ENCODE data around the gene SLC2A4.

SLC2A4 gene

DNA sequence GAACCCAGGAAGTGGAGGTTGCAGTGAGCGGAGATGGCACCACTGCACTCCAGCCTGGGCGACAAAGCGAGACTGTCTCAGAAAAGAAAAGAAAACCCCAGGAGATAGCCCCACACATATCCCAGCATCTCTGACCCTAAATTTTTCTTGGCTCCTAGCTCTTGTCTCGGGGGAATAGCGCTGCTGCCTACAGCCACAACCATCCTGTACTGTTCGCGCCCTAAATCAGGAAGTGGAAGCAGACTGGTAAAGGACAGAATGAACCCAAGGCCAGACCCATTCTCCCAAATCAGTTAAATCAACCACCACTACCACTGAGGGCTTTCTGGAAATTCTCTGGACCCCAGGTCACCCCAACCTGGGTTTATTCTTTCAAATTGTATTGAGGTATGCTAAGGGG, 31.7 kb upstream of the SLC2A4 start:
- Histone ChIP-seq H3K4me3 (ENCODE audit: extremely low read depth, insufficient read depth, low read length, poor library complexity, severe bottlenecking) (peak overlapping the region; percentile 86), H3K9me3 (ENCODE audit: control insufficient read depth, low read length) (no peaks in the 10 kb centered on the region), H3K36me3 (ENCODE audit: control insufficient read depth, insufficient read depth, low read length) (peaks cover 41% of the 10 kb centered on the region), H3K4me1 (ENCODE audit: control insufficient read depth, insufficient read depth, low read length, poor library complexity, severe bottlenecking) (peaks cover 18% of the 10 kb centered on the region), H3K27ac (ENCODE audit: low read depth, low read length, severe bottlenecking) (no peak overlapping the region)
- 92 to 94% methylated on average over 2 to 3 of the region's 7 CpGs for WGBS, 2 experiments (ENCODE audit: insufficient coverage in 2 of 2)

DNA sequence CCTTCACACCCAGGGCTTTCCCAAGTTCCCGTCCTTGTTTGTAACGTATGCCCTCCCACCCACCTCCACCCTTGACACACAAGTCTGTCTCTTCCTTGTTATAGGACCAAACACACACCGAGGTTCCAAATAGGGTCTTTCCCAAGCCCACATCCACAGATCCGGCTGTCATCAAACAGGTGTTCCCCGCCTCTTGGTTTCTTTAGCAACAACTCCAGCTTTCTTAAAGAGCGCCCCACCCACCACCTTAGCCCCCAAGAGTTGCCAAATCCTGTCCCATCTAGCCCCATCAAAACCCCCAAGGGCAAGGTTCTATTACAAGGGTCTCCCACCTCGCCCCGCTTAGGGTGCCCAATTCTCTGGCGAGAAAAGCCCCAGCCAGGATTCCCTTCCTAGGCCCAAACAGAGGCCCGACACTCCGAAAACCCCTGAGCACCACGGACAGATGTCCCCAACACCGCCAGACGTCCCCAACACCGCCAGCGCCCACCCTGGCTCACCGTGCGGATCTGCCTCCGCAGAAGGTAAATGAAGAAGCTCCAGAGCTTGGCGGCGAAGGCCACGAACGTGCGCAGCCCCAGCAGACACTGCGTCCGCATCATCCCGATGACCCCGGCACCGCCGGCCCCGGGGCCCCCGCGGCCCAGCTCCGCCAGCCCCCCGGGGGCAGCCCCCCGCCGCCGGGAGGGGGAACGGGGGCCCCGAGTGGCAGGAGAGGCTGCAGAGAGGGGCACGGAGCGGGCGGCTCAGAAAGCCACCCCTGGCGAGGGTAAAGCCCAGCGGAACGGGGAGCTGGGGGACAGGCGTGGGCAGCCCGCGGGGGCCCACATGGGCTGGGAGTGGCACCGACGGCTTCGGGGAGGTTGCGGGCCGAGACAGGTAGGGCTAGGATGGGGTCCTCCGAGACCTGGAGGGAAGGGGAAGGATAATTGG, 30.6 kb upstream of the SLC2A4 start:
- Histone ChIP-seq H3K4me1 (ENCODE audit: control insufficient read depth, insufficient read depth, low read length, poor library complexity, severe bottlenecking) (peaks cover 18% of the 10 kb centered on the region), H3K9me3 (ENCODE audit: control insufficient read depth, low read length) (no peaks in the 10 kb centered on the region), H3K27ac (ENCODE audit: low read depth, low read length, severe bottlenecking) (peak overlapping the region; percentile 99), H3K36me3 (ENCODE audit: control insufficient read depth, insufficient read depth, low read length) (peaks cover 44% of the 10 kb centered on the region), H3K4me3 (ENCODE audit: extremely low read depth, insufficient read depth, low read length, poor library complexity, severe bottlenecking) (peak overlapping the region; percentile 86)
- 0 to 2% methylated on average over 20 to 40 of the region's 55 CpGs for WGBS, 2 experiments (ENCODE audit: insufficient coverage in 2 of 2)

- peaks cover 18% of the 10 kb centered on the region for H3K4me1 ChIP-seq (ENCODE audit: control insufficient read depth, insufficient read depth, low read length, poor library complexity, severe bottlenecking)
- peaks cover 44% of the 10 kb centered on the region for H3K36me3 ChIP-seq (ENCODE audit: control insufficient read depth, insufficient read depth, low read length)
Observed at GRCh38 chr17:7251661-7252175, 29.8 kb upstream of the SLC2A4 start, which contains the start of gene CTDNEP1. CTDNEP1 (minus strand) TSS chr17:7251734; CDS start chr17:7251296, 438 bp downstream.

GRCh38 chr17:7252176-7253043, 29.1 kb upstream of the SLC2A4 start, which contains the start of gene ELP5:
ELP5 (plus strand) TSS chr17:7252215; CDS start chr17:7252551, 336 bp downstream.
- H3K9me3 ChIP-seq (ENCODE audit: control insufficient read depth, low read length) = no peaks in the 10 kb centered on the region
- H3K4me3 ChIP-seq (ENCODE audit: extremely low read depth, insufficient read depth, low read length, poor library complexity, severe bottlenecking) = peak within 1 kb of the TSS; percentile 86
- WGBS, 2 experiments (ENCODE audit: insufficient coverage in 2 of 2) = 1% methylated on average over 41 to 45 of the region's 55 CpGs
- H3K4me1 ChIP-seq (ENCODE audit: control insufficient read depth, insufficient read depth, low read length, poor library complexity, severe bottlenecking) = peaks cover 18% of the 10 kb centered on the region
- H3K36me3 ChIP-seq (ENCODE audit: control insufficient read depth, insufficient read depth, low read length) = peaks cover 45% of the 10 kb centered on the region
- peak within 1 kb of the TSS; percentile 99 for H3K27ac ChIP-seq (ENCODE audit: low read depth, low read length, severe bottlenecking)

More at GRCh38 chr17:7251661-7252175, 29.8 kb upstream of the SLC2A4 start, which contains the start of gene CTDNEP1:
- peak within 1 kb of the TSS; percentile 99 for H3K27ac ChIP-seq (ENCODE audit: low read depth, low read length, severe bottlenecking)
- H3K9me3 ChIP-seq (ENCODE audit: control insufficient read depth, low read length) = no peaks in the 10 kb centered on the region
- H3K4me3 ChIP-seq (ENCODE audit: extremely low read depth, insufficient read depth, low read length, poor library complexity, severe bottlenecking) = peak within 1 kb of the TSS; percentile 86
- WGBS, 2 experiments (ENCODE audit: insufficient coverage in 2 of 2) = 0% methylated on average over 16 to 26 of the region's 41 CpGs

DNA sequence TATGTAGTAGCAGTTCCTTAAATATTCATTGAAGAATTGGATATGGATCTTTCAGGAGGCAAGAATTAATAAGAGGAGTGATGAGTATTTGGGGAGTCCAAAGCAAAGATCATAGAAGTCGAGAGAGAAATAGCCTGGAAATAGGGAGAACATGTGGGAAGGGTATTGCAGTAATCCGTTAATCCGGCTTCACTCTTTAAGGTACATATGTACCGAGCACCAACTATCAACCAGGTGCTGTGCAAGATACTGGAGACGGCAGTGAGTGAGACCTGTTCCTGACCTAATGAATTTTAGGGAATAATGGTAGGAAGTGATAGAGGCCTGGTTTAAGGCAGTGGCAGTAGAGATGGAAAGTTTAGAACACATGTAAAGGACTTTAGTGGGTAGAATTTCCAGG, 28.4 kb upstream of the SLC2A4 start:
- Histone ChIP-seq H3K27ac (ENCODE audit: low read depth, low read length, severe bottlenecking) (no peak overlapping the region), H3K4me1 (ENCODE audit: control insufficient read depth, insufficient read depth, low read length, poor library complexity, severe bottlenecking) (peaks cover 18% of the 10 kb centered on the region), H3K9me3 (ENCODE audit: control insufficient read depth, low read length) (no peaks in the 10 kb centered on the region), H3K36me3 (ENCODE audit: control insufficient read depth, insufficient read depth, low read length) (peaks cover 49% of the 10 kb centered on the region), H3K4me3 (ENCODE audit: extremely low read depth, insufficient read depth, low read length, poor library complexity, severe bottlenecking) (peak overlapping the region; percentile 86)
- WGBS, 2 experiments (ENCODE audit: insufficient coverage in 2 of 2) = 89 to 96% methylated on average over 5 of the region's 5 CpGs

DNA sequence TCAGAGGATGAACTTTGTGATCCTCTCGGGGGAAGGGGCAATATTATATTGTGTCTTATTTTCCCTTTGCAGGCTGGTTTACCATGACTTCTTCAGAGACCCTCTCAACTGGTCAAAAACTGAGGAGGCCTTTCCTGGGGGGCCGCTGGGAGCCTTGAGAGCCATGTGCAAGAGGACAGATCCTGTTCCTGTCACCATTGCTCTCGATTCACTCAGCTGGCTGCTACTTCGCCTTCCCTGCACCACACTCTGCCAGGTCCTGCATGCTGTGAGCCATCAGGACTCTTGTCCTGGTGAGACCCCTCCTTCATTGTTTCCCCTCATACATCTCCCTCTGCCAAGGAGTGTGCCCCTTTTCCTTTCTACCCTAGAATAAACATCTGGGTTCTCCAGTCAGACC, 27.0 kb upstream of the SLC2A4 start:
- Histone ChIP-seq H3K4me3 (ENCODE audit: extremely low read depth, insufficient read depth, low read length, poor library complexity, severe bottlenecking) (no peak overlapping the region), H3K9me3 (ENCODE audit: control insufficient read depth, low read length) (no peaks in the 10 kb centered on the region), H3K4me1 (ENCODE audit: control insufficient read depth, insufficient read depth, low read length, poor library complexity, severe bottlenecking) (peaks cover 10% of the 10 kb centered on the region), H3K27ac (ENCODE audit: low read depth, low read length, severe bottlenecking) (no peak overlapping the region), H3K36me3 (ENCODE audit: control insufficient read depth, insufficient read depth, low read length) (peaks cover 59% of the 10 kb centered on the region)
- WGBS, 2 experiments (ENCODE audit: insufficient coverage in 2 of 2) = 95 to 97% methylated on average over 3 to 4 of the region's 4 CpGs

DNA sequence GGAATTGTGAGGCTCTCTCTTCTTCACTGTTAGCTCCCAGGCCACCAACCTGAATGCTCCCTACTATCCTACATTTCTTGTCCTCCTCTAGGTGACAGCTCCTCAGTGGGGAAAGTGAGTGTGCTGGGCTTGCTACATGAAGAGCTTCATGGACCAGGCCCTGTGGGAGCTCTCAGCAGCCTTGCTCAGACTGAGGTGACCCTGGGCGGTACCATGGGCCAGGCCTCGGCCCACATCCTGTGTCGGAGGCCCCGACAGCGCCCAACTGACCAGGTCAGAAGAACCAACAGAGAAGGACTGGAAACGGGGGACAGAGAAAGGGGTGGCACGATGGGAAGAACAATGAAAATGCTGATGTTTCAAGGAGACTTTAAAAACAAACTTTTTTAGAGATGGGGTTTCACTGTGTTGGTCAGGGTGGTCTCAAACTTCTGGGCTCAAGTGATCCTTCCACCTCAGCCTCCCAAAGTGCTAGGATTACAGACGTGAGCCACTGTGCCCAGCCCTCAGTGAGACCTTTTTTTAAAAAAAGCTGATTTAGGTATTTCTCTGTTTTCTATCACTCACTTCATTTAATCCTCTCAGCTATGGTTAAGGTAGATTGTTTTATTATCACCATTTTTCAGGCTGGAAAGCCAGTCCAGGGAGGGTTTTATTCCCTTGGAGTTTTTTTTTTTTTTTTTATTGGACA, 24.6 kb upstream of the SLC2A4 start:
- H3K9me3 ChIP-seq (ENCODE audit: control insufficient read depth, low read length) = no peaks in the 10 kb centered on the region
- H3K4me1 ChIP-seq (ENCODE audit: control insufficient read depth, insufficient read depth, low read length, poor library complexity, severe bottlenecking) = peaks cover 6% of the 10 kb centered on the region
- H3K36me3 ChIP-seq (ENCODE audit: control insufficient read depth, insufficient read depth, low read length) = peaks cover 66% of the 10 kb centered on the region
- H3K4me3 ChIP-seq (ENCODE audit: extremely low read depth, insufficient read depth, low read length, poor library complexity, severe bottlenecking) = no peak overlapping the region
- WGBS, 2 experiments (ENCODE audit: insufficient coverage in 2 of 2) = 95 to 100% methylated on average over 7 of the region's 8 CpGs
- no peak overlapping the region for H3K27ac ChIP-seq (ENCODE audit: low read depth, low read length, severe bottlenecking)

- Histone ChIP-seq H3K4me1 (ENCODE audit: control insufficient read depth, insufficient read depth, low read length, poor library complexity, severe bottlenecking) (peaks cover 7% of the 10 kb centered on the region), H3K36me3 (ENCODE audit: control insufficient read depth, insufficient read depth, low read length) (peaks cover 61% of the 10 kb centered on the region), H3K4me3 (ENCODE audit: extremely low read depth, insufficient read depth, low read length, poor library complexity, severe bottlenecking) (no peak overlapping the region), H3K27ac (ENCODE audit: low read depth, low read length, severe bottlenecking) (no peak overlapping the region), H3K9me3 (ENCODE audit: control insufficient read depth, low read length) (no peaks in the 10 kb centered on the region)
- 98 to 100% methylated on average over 7 of the region's 7 CpGs for WGBS, 2 experiments (ENCODE audit: insufficient coverage in 2 of 2)
Observed at GRCh38 chr17:7258731-7259554, 22.6 kb upstream of the SLC2A4 start.

GRCh38 chr17:7259555-7259889, 22.0 kb upstream of the SLC2A4 start:
- no peaks in the 10 kb centered on the region for H3K9me3 ChIP-seq (ENCODE audit: control insufficient read depth, low read length)
- H3K36me3 ChIP-seq (ENCODE audit: control insufficient read depth, insufficient read depth, low read length) = peaks cover 55% of the 10 kb centered on the region
- no peak overlapping the region for H3K27ac ChIP-seq (ENCODE audit: low read depth, low read length, severe bottlenecking)
- 100% methylated on average over 2 of the region's 6 CpGs for WGBS, 2 experiments (ENCODE audit: insufficient coverage in 2 of 2)
- peaks cover 7% of the 10 kb centered on the region for H3K4me1 ChIP-seq (ENCODE audit: control insufficient read depth, insufficient read depth, low read length, poor library complexity, severe bottlenecking)
- no peak overlapping the region for H3K4me3 ChIP-seq (ENCODE audit: extremely low read depth, insufficient read depth, low read length, poor library complexity, severe bottlenecking)

Data from mesodermal cell (in vitro differentiated cells).